ENCODE measurements around the gene TFIP11. TPM values are rescaled to one million over a fixed set of nuclear protein-coding genes. Genes with fewer than 3 reads are reported as not detected.

The TFIP11 gene
- total and polyA plus RNA-seq, 10 of the 15 experiments (the other 5 are each of a cell fraction or from before 2014, with no cell fraction given) = 14.2 to 43.3 (median 31.9) TPM

DNA sequence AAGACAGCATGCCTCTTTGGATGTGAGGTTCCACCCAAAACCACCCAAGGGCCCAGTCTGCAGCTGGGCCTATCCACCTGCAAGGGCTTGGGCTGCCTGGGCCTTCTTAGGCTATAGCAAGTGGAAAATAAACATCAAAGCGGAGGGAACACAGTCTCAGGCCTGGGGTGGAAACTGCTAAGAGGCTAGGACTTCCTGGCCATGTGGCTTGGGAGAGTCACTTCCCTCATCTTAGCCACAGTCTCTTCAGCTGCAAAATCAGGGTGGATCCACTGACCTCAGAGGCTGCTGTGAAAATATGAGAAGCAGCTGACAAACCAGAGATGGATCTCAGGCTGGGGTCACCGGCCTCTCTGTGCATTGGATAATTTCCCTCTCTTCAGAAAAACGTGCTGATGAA lies 30.6 kb upstream of the TFIP11 start:
- in situ Hi-C loops (cut with MboI) = no loop called here
- TF ChIP-seq ATF2 (IDR thresholded peaks at IDR 0.05; ENCODE audit: low read length) (no peak), CBX5 (IDR thresholded peaks at IDR 0.05; ENCODE audit: low read depth) (no peak), STAT3 (IDR thresholded peaks at IDR 0.05; ENCODE audit: low read depth, low read length) (no peak), NR2C1 (IDR thresholded peaks at IDR 0.05) (no peak), EGR1 (IDR thresholded peaks at IDR 0.05; ENCODE audit: borderline replicate concordance in 1 of 2, low read depth in 2 of 2, low read length in 2 of 2) (no peak), SUZ12 (IDR thresholded peaks at IDR 0.05; ENCODE audit: unreplicated experiment) (no peak), MAX (IDR thresholded peaks at IDR 0.05; ENCODE audit: low read depth, low read length) (no peak), ZNF274 (IDR thresholded peaks at IDR 0.05; ENCODE audit: insufficient read depth, insufficient read length) (no peak)
- CTCF ChIA-PET = no interaction called here
- no peak for DNase-seq (ENCODE audit: low read depth, low spot score)
- no peaks in the 10 kb centered on the region for H3K9me3 ChIP-seq (replicated peaks; ENCODE audit: control insufficient read depth, insufficient read depth, low read length)
- H3K79me2 ChIP-seq (ENCODE audit: control insufficient read depth, insufficient read depth, low read length) = no peaks in the 10 kb centered on the region
- FAIRE-seq = no peak
- no peak overlapping the region for H3K4me3 ChIP-seq
- no TSS peak for BruUV-seq (replicated peaks)
- SMC1A ChIA-PET (ENCODE audit: uncharacterized antibody, unreplicated experiment) = interaction anchor here (0.7 to 1.8 kb wide), 2 partner anchors 10 to 31 kb away, joined by 3 to 6 read pairs; partner anchors contain the start of gene TFIP11
- no peaks in the 10 kb centered on the region for H4K20me1 ChIP-seq (ENCODE audit: control insufficient read depth, insufficient read depth)
- no peak overlapping the region for H3K9ac ChIP-seq (ENCODE audit: control insufficient read depth, insufficient read depth, low read length)
- intact Hi-C loops (cut with micrococcal nuclease; ENCODE audit: unreplicated experiment) = no loop called here
- POLR2A ChIA-PET = interaction anchor here (1.0 kb wide), 1 partner anchor 9 kb away, joined by 3 read pairs; no protein-coding TSS in a partner anchor
- peaks cover 2 to 11% of the 10 kb centered on the region in 2 experiments; a peak in 3 of 4 replicates for H3K36me3 ChIP-seq (ENCODE audit: control insufficient read depth in 2 of 2, insufficient read depth in 2 of 2, low read length in 1 of 2)
- H3K27me3 ChIP-seq (replicated peaks in 1 of 2; ENCODE audit: control insufficient read depth in 2 of 2, insufficient read depth in 2 of 2, low read length in 1 of 2) = no peaks in the 10 kb centered on the region
- WGBS (ENCODE audit: insufficient coverage, insufficient replicate concordance, low lambda C conversion rate, missing lambda C conversion rate) = 65% methylated on average over 3 of the region's 3 CpGs
- RAD21 ChIA-PET (ENCODE audit: unreplicated experiment) = no interaction called here
- no peak overlapping the region; the same call in 1 of the 2 replicates for H3K27ac ChIP-seq (ENCODE audit: control insufficient read depth, insufficient read depth)
- H2AFZ ChIP-seq (ENCODE audit: control insufficient read depth, low read depth, low read length) = no peak overlapping the region
- H3K4me2 ChIP-seq (ENCODE audit: control insufficient read depth, insufficient read depth) = no peak overlapping the region
- H3K4me1 ChIP-seq (ENCODE audit: control insufficient read depth, insufficient read depth, low read length) = no peaks in the 10 kb centered on the region; the same call in 1 of the 2 replicates
- ATAC-seq = no peak

Measured in GM12878 (cell line).